DOHH2 (cell line): Measurements from ENCODE around the gene MAP3K20.

Experiments
- H3F3A ChIP-seq: fragments of 200-600 bp; sonication (generic), shearing (Covaris generic); 2 replicates; pipeline ENCODE4 v1.6.0; 2016; ENCODE audit warnings: antibody characterized with exemption, mild to moderate bottlenecking; ENCODE audit not compliant: control insufficient read depth, insufficient read depth
- H3K27ac ChIP-seq: fragments of 200-600 bp; sonication (generic); 2 replicates; pipeline ENCODE4 v1.5.1; 2014; ENCODE audit warnings: low read depth, mild to moderate bottlenecking, low read length, moderate library complexity
- H3K27me3 ChIP-seq: fragments of 200-600 bp; sonication (generic); 2 replicates; pipeline ENCODE4 v1.6.1; 2014; ENCODE audit warnings: mild to moderate bottlenecking, low read length, mixed read lengths; ENCODE audit not compliant: control insufficient read depth
- H3K36me3 ChIP-seq: fragments of 200-600 bp; sonication (generic); 2 replicates; pipeline ENCODE4 v1.6.1; 2014; ENCODE audit warnings: mild to moderate bottlenecking, low read length, moderate library complexity, mixed read lengths; ENCODE audit not compliant: control insufficient read depth
- H3K4me1 ChIP-seq: fragments of 200-600 bp; sonication (generic); 2 replicates; pipeline ENCODE4 v1.6.1; 2014; ENCODE audit warnings: mild to moderate bottlenecking, low read length, mixed read lengths; ENCODE audit not compliant: control insufficient read depth
- H3K4me2 ChIP-seq: fragments of 200-600 bp; sonication (generic); 2 replicates; pipeline ENCODE4 v1.6.0; 2014; ENCODE audit warnings: mild to moderate bottlenecking, low read length, moderate library complexity
- H3K4me3 ChIP-seq: fragments of 200-600 bp; sonication (generic); 2 replicates; pipeline ENCODE4 v1.5.1; 2014; ENCODE audit warnings: mild to moderate bottlenecking, low read length, mixed read lengths
- H3K79me2 ChIP-seq: fragments of 200-600 bp; sonication (generic); 2 replicates; pipeline ENCODE4 v1.6.1; 2014; ENCODE audit warnings: mild to moderate bottlenecking, low read length, mixed read lengths; ENCODE audit not compliant: control insufficient read depth
- H3K9me2 ChIP-seq: fragments of 200-600 bp; sonication (generic); replicated peaks from 2 replicates; pipeline ENCODE4 v1.6.1; 2014; ENCODE audit warnings: mild to moderate bottlenecking, low read length, mixed read lengths; ENCODE audit not compliant: control insufficient read depth
- H3K9me3 ChIP-seq: fragments of 200-600 bp; sonication (generic); 2 replicates; pipeline ENCODE4 v1.6.1; 2014; ENCODE audit warnings: antibody characterized with exemption, low read length, mixed read lengths; ENCODE audit not compliant: control insufficient read depth, insufficient read depth
- H4K20me1 ChIP-seq: fragments of 200-600 bp; sonication (generic); 2 replicates; pipeline ENCODE4 v1.6.0; 2014; ENCODE audit warnings: low read depth, mild to moderate bottlenecking, antibody characterized with exemption, low read length, moderate library complexity; ENCODE audit not compliant: control insufficient read depth, insufficient read depth
- CTCF ChIP-seq: fragments of 200-600 bp; sonication (generic); IDR thresholded peaks from one replicate; pipeline ENCODE4 v1.5.1; 2014; ENCODE audit warnings: antibody characterized with exemption, mild to moderate bottlenecking, low read depth, low read length; ENCODE audit not compliant: poor library complexity, severe bottlenecking
- EZH2phosphoT487 ChIP-seq: fragments of 200-600 bp; sonication (generic); IDR thresholded peaks from 2 replicates; pipeline ENCODE4 v1.6.1; 2017; ENCODE audit warnings: borderline replicate concordance, mild to moderate bottlenecking, antibody characterized with exemption, low read length, moderate library complexity, mixed read lengths

MAP3K20 gene

GRCh38 chr2:173192071-173192470 lies 116.4 kb downstream of the MAP3K20 start:
- H3K9me3 ChIP-seq, result no peaks in the 10 kb centered on the region
- peaks cover 62% of the 10 kb centered on the region for H3K36me3 ChIP-seq
- no peaks in the 10 kb centered on the region for H3K9me2 ChIP-seq
- H3K4me1 ChIP-seq, result peaks cover 10% of the 10 kb centered on the region
- H3K4me2 ChIP-seq, result no peak overlapping the region
- H3K4me3 ChIP-seq, result no peak overlapping the region
- H3F3A ChIP-seq, result no peaks in the 10 kb centered on the region
- no peaks in the 10 kb centered on the region for H4K20me1 ChIP-seq
- no peaks in the 10 kb centered on the region for H3K27me3 ChIP-seq
- H3K79me2 ChIP-seq, result no peaks in the 10 kb centered on the region
- H3K27ac ChIP-seq, result no peak overlapping the region
- TF ChIP-seq CTCF (no peak), EZH2phosphoT487 (no peak)

GRCh38 chr2:173193925-173194324 lies 118.3 kb downstream of the MAP3K20 start:
- TF ChIP-seq CTCF (no peak), EZH2phosphoT487 (no peak)
- Histone ChIP-seq H3K9me2 (no peaks in the 10 kb centered on the region), H4K20me1 (no peaks in the 10 kb centered on the region), H3K79me2 (no peaks in the 10 kb centered on the region), H3K4me1 (no peaks in the 10 kb centered on the region), H3K36me3 (peaks cover 62% of the 10 kb centered on the region), H3K4me2 (no peak overlapping the region), H3K27ac (no peak overlapping the region), H3F3A (no peaks in the 10 kb centered on the region), H3K4me3 (no peak overlapping the region), H3K9me3 (no peaks in the 10 kb centered on the region), H3K27me3 (no peaks in the 10 kb centered on the region)

- H3K27ac ChIP-seq, result no peak overlapping the region
- H3K9me3 ChIP-seq, result no peaks in the 10 kb centered on the region
- no peaks in the 10 kb centered on the region for H3K79me2 ChIP-seq
- H4K20me1 ChIP-seq, result no peaks in the 10 kb centered on the region
- no peak overlapping the region for H3K4me3 ChIP-seq
- H3K27me3 ChIP-seq, result no peaks in the 10 kb centered on the region
- H3F3A ChIP-seq, result no peaks in the 10 kb centered on the region
- H3K4me1 ChIP-seq, result no peaks in the 10 kb centered on the region
- TF ChIP-seq EZH2phosphoT487, result no peak
- TF ChIP-seq CTCF, result no peak
- no peak overlapping the region for H3K4me2 ChIP-seq
- no peaks in the 10 kb centered on the region for H3K9me2 ChIP-seq
- H3K36me3 ChIP-seq, result peaks cover 62% of the 10 kb centered on the region
Measured at GRCh38 chr2:173195100-173195499, 119.5 kb downstream of the MAP3K20 start.

- Histone ChIP-seq H3K27ac (no peak overlapping the region), H3K9me3 (no peaks in the 10 kb centered on the region), H3K4me1 (no peaks in the 10 kb centered on the region), H4K20me1 (no peaks in the 10 kb centered on the region), H3K4me2 (no peak overlapping the region), H3F3A (no peaks in the 10 kb centered on the region), H3K36me3 (peaks cover 54% of the 10 kb centered on the region), H3K79me2 (no peaks in the 10 kb centered on the region), H3K4me3 (no peak overlapping the region), H3K9me2 (no peaks in the 10 kb centered on the region), H3K27me3 (no peaks in the 10 kb centered on the region)
- TF ChIP-seq EZH2phosphoT487 (no peak), CTCF (no peak)
Measured at GRCh38 chr2:173196080-173196479, 120.4 kb downstream of the MAP3K20 start.
